Stimulated activated CD8-positive, alpha-beta memory T cell treated with anti-CD3 and anti-CD28 coated beads, Interleukin-4, amount 100 ng/mL, for 48 hours (primary cell): ENCODE results near the gene HS6ST1.

Experiments used
- DNase-seq: peaks from one replicate; pipeline ENCODE4 v3.0.0-alpha.2; 2020

Gene HS6ST1

GRCh38 chr2:128310094-128310716 is 8.5 kb downstream of the HS6ST1 start:
- no peak for DNase-seq

- DNase-seq, result no peak
These were observed 9.2 kb downstream of the HS6ST1 start for GRCh38 chr2:128309280-128310093.

GRCh38 chr2:128308889-128309279 is 9.8 kb downstream of the HS6ST1 start:
- DNase-seq, result no peak

- DNase-seq, result no peak
These were observed 10.4 kb downstream of the HS6ST1 start for GRCh38 chr2:128308284-128308731.

- DNase-seq, result no peak
These were observed 11.1 kb downstream of the HS6ST1 start for GRCh38 chr2:128307595-128307994.

- DNase-seq, result no peak
These were observed 11.7 kb downstream of the HS6ST1 start for GRCh38 chr2:128306931-128307460.

- no peak for DNase-seq
These were observed 12.4 kb downstream of the HS6ST1 start for GRCh38 chr2:128306081-128306930.

- DNase-seq, result no peak
These were observed 13.1 kb downstream of the HS6ST1 start for GRCh38 chr2:128305555-128306080.

- no peak for DNase-seq
These were observed 13.7 kb downstream of the HS6ST1 start for GRCh38 chr2:128304715-128305554.

GRCh38 chr2:128304330-128304714 is 14.3 kb downstream of the HS6ST1 start:
- no peak for DNase-seq

GRCh38 chr2:128303911-128304310 is 14.8 kb downstream of the HS6ST1 start:
- no peak for DNase-seq

GRCh38 chr2:128303095-128303791 is 15.4 kb downstream of the HS6ST1 start:
- DNase-seq, result no peak

GRCh38 chr2:128302744-128303067 is 16.0 kb downstream of the HS6ST1 start:
- DNase-seq, result no peak

GRCh38 chr2:128302011-128302743 is 16.5 kb downstream of the HS6ST1 start:
- DNase-seq, result no peak

GRCh38 chr2:128301501-128301966 is 17.1 kb downstream of the HS6ST1 start:
- DNase-seq, result no peak

- no peak for DNase-seq
These were observed 17.6 kb downstream of the HS6ST1 start for GRCh38 chr2:128301021-128301420.

GRCh38 chr2:128300151-128301020 is 18.3 kb downstream of the HS6ST1 start:
- DNase-seq, result no peak

- DNase-seq, result no peak
These were observed 19.0 kb downstream of the HS6ST1 start for GRCh38 chr2:128299628-128300027.

- DNase-seq, result no peak
These were observed 19.7 kb downstream of the HS6ST1 start for GRCh38 chr2:128298846-128299507.
